ENCODE measurements around the gene CCDC13.

- TF ChIP-seq CTCF (optimal IDR thresholded peaks at IDR 0.05 in 1 of 3, IDR thresholded peaks at IDR 0.05 in 1 of 3, conservative IDR thresholded peaks at IDR 0.05 in 1 of 3; ENCODE audit: extremely low read depth in 1 of 3, insufficient read depth in 2 of 3, low read length in 3 of 3) (no peak), EZH2 (IDR thresholded peaks at IDR 0.05; ENCODE audit: low read length) (no peak)
Measured at GRCh38 chr3:42815826-42816225, 42.8 kb upstream of the CCDC13 start.
